T-helper 17 cell (primary cell): ENCODE data around the gene LY86. TPM values are rescaled to one million over a fixed set of nuclear protein-coding genes. Genes with fewer than 3 reads are reported as not detected.

ENCODE experiments used
- ATAC-seq: fragments of 150-1000 bp; cut with Tn5 transposase; 2 replicates; pipeline ENCODE4 v1.10.0; 2021; ENCODE audit warnings: mild to moderate bottlenecking, moderate library complexity
- DNase-seq, 3 donors: peaks; one replicate each; pipeline versions ENCODE4 v3.0.0 to v3.0.0-alpha.2; 2020 to 2021
- H3K9me3 ChIP-seq: one replicate; pipeline ENCODE4 v1.7.0; 2013; ENCODE audit warnings: low read length, mild to moderate bottlenecking; ENCODE audit not compliant: control insufficient read depth, poor library complexity, severe bottlenecking
- H3K27ac Mint-ChIP-seq: one replicate; pipeline ENCODE4 v1.8.0; 2022; ENCODE audit warnings: mild to moderate bottlenecking, moderate library complexity, mixed read lengths
- H3K27me3 Mint-ChIP-seq: one replicate; pipeline ENCODE4 v1.8.0; 2022; ENCODE audit warnings: mixed read lengths
- H3K36me3 Mint-ChIP-seq: one replicate; pipeline ENCODE4 v1.8.0; 2022; ENCODE audit warnings: low read depth, mixed read lengths
- H3K4me1 Mint-ChIP-seq: one replicate; pipeline ENCODE4 v1.8.0; 2022; ENCODE audit warnings: mild to moderate bottlenecking, mixed read lengths
- H3K4me3 Mint-ChIP-seq: one replicate; pipeline ENCODE4 v1.8.0; 2022; ENCODE audit warnings: mild to moderate bottlenecking, moderate library complexity, mixed read lengths
- total RNA-seq, 4 donors: library from RNA in 2 of 4; stranded (reverse) in 2 of 4; gene quantifications; one replicate each; pipeline ENCODE4 v1.2.3 and lab custom pipeline; 2022 to 2026

Gene LY86
- total RNA-seq (1 to 10 TPM in 1 of 2 donors, under 1 TPM in 1; 0.73 to 1.6 TPM), total RNA-seq (lab: John Stamatoyannopoulos, UW) (0 reads per million in 2 donors)

DNA sequence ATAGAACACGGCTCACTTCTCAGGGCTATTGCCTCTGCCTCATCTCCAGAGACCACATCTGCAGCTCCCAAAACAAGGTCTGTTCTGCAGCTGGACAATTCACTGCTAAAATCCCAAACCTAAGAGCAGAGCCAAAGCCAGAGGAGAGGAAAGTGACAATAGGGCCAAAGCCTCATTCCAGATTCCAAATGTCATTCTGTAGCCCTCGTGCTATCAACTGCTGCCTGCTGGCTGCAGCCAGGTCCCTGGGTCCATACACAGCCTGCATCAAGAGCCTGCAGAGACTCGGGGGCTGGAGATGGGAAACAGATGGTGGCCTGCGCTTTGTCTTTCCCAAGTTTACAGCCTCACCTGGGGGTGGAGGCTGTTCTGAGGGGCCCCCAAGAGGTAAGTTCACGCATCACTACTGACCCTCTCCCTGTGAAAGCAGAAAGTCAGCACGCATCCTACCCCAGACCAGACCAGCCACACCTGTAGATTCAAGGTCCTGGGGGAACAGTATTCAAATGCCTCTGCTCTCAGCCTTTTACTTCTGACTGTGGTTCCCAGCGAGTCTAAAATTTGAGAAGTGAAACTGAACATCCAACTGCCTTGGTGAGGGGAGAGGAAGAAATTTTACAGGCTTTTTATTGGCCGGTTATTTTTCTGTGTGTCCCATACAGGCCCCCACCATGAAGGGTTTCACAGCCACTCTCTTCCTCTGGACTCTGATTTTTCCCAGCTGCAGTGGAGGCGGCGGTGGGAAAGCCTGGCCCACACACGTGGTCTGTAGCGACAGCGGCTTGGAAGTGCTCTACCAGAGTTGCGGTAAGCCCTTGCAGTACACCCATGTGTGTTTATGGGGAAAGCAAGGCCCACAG, at the start of gene LY86:
Gene LY86 (plus strand): TSS at position 657 of the 860 bp plus-strand sequence. CDS start 15 bp downstream, at position 672.
- ATAC-seq (peak; percentile 60), DNase-seq (no peak)
- Mint-ChIP-seq H3K36me3 (no peaks in the 10 kb centered on the region), H3K27me3 (peaks cover 15% of the 10 kb centered on the region), H3K4me1 (peaks cover 24% of the 10 kb centered on the region), H3K27ac (no peak within 1 kb of the TSS), H3K4me3 (peak within 1 kb of the TSS; percentile 39)
- H3K9me3 ChIP-seq, result no peaks in the 10 kb centered on the region

DNA sequence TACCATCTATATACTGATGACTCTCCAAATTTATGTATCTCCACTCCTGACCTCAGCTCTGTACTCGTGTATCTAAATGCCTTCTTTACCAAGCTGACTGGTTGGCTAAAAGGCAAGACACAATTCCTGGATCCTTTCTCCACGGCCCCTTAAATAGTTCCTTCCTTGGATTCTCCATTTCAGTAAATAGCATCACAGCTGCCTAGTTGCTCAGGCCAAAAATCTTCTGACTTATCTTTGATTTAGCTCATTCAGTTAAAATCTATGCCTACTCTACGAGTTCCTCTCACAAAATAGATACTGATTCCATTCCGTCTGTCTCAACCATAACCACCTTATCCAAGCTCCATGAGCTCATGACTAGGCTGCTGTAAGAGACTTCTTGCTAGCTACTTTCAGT, 49.5 kb upstream of the LY86 start:
- H3K9me3 ChIP-seq, result no peaks in the 10 kb centered on the region
- peaks cover 2% of the 10 kb centered on the region for H3K36me3 Mint-ChIP-seq
- no peak for DNase-seq
- peaks cover 7% of the 10 kb centered on the region for H3K4me1 Mint-ChIP-seq
- no peak overlapping the region for H3K4me3 Mint-ChIP-seq
- no peak overlapping the region for H3K27ac Mint-ChIP-seq
- peaks cover 53% of the 10 kb centered on the region for H3K27me3 Mint-ChIP-seq
- no peak for ATAC-seq

DNA sequence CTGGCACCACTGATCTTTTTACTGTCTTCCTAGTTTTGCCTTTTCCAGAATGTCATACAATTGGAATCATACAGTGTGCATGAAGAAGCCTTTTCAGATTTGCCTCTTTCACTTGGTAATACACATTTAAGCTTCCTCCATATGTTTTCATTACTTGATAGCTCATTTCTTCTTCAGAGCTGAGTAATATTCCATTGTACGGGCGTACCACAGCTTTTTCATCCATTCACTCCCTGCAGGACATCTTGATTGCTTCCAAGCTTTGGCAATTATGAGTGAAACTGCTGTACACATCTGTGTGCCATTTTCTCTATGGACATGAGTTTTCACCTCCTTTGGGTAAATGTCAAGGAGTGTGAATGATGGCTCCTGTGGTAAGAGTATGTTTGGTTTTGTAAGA, 46.2 kb upstream of the LY86 start:
- Mint-ChIP-seq H3K27me3 (peaks cover 73% of the 10 kb centered on the region), H3K27ac (no peak overlapping the region), H3K4me1 (peaks cover 12% of the 10 kb centered on the region), H3K4me3 (no peak overlapping the region), H3K36me3 (no peaks in the 10 kb centered on the region)
- DNase-seq (no peak), ATAC-seq (no peak)
- H3K9me3 ChIP-seq, result no peaks in the 10 kb centered on the region

DNA sequence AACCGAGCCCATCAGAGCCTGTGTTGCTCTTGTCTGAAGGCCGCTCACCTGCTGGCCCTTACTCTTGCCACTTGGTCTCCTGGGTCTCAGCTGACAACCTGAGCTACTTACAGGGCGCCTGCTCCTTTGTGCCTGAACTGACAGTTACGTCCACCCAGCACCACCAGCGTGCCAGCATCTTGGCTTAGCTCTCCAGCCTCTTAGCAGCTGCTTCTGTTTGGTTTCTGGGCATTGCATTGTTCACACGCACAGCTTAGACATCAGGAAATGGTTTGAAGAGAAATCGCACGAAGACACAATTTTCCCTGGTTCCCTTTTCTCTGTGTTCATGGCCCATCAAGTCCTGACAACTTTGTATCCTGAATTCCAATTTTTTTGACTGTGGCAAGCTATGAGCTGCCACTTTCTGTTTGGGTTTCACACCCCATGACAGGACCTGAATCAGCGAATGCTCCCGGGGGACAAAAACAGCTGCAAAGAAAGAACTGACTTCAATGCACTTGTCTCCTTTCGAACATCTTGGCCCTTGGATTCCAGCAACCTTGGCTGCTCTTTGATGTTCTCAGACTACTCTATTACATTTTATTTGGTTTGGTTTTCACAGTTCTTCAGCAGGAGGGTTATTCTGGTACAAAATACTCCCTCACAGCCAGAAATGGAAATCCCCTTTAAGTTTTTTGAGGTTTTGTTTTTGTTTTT, 45.2 kb upstream of the LY86 start:
- Mint-ChIP-seq H3K4me1 (peaks cover 10% of the 10 kb centered on the region), H3K36me3 (no peaks in the 10 kb centered on the region), H3K4me3 (no peak overlapping the region), H3K27me3 (peaks cover 79% of the 10 kb centered on the region), H3K27ac (no peak overlapping the region)
- no peak for DNase-seq
- no peak for ATAC-seq
- H3K9me3 ChIP-seq, result no peaks in the 10 kb centered on the region

DNA sequence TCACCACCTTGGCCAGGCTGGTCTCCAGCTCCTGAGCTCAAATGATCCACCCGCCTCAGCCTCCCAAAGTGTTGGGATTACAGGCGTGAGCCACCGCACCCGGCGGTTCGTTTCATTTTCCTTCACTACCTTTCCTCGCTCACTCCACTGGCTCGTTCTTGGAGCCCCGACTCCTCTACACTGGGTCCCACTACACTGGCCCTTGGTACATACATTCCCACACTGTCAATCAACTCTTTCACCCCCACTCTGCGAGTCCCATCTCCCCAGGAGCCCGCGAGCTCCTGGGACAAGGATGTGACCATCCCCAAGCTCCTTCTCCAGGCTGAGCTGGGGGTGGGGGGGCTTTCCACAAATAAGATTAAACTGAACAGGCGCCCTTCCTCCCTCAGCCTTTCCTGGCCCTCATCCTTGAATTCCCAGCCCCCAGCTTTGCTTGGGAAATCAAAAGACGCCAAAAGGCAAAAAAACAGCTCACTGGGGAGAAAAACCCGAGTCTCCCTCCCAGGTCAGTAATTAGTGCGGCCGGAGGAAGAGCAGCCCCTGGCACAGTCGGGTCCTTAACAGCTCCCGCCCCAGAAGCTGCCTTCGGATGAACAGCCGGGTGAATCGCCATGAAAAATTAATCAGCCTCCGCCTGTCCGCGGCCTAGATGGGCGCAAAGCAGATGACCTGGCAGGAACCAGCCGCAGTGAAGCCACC, 42.8 kb upstream of the LY86 start:
- ATAC-seq, result no peak
- Mint-ChIP-seq H3K4me1 (peaks cover 7% of the 10 kb centered on the region), H3K36me3 (no peaks in the 10 kb centered on the region), H3K4me3 (peak overlapping the region; percentile 19), H3K27me3 (peaks cover 79% of the 10 kb centered on the region), H3K27ac (no peak overlapping the region)
- DNase-seq, result no peak
- no peaks in the 10 kb centered on the region for H3K9me3 ChIP-seq

DNA sequence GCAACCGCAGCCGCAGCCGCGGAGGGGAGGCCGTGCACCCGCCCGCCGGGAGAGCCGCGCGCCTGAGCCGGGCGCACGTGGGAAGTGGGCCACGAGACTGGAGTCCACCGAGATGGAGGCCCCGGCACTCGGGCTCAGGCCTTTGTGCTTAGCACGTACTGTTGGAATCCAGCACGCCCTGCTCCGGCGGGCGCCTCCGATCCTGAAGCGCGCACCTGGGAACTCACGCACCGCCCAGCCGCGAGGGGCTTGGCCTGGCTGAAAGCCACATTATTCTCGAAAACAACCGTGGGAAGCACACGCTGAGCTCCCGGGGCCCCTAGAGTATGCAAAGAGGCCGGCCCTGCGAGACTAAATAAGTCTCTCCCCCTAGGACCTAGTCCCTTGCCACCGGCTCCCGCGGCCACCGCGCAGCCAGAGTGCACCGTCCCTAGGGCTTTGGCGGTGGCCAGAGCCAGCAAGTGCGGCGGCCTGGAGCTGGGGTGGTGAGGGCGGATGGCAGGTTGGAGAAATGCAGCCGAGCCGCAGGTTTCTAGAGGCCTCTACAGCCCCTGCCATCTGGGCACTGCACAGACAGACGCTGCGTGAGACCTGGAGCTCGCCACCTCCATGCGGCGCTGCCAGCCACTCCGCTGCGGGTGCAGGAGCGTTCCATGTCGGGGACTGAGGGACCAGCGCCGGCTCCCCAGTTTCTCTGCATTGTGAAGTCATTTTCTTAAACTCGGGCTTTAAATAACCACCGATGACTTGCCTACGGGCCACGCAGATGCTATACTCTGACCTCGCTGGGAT, 42.0 kb upstream of the LY86 start:
- no peaks in the 10 kb centered on the region for H3K9me3 ChIP-seq
- no peaks in the 10 kb centered on the region for H3K36me3 Mint-ChIP-seq
- DNase-seq, result peak in 2 of 3 donors; percentile 5 to 12
- H3K27ac Mint-ChIP-seq, result no peak overlapping the region
- peaks cover 74% of the 10 kb centered on the region for H3K27me3 Mint-ChIP-seq
- H3K4me3 Mint-ChIP-seq, result peak overlapping the region; percentile 83
- peaks cover 7% of the 10 kb centered on the region for H3K4me1 Mint-ChIP-seq
- peak; percentile 57 for ATAC-seq

DNA sequence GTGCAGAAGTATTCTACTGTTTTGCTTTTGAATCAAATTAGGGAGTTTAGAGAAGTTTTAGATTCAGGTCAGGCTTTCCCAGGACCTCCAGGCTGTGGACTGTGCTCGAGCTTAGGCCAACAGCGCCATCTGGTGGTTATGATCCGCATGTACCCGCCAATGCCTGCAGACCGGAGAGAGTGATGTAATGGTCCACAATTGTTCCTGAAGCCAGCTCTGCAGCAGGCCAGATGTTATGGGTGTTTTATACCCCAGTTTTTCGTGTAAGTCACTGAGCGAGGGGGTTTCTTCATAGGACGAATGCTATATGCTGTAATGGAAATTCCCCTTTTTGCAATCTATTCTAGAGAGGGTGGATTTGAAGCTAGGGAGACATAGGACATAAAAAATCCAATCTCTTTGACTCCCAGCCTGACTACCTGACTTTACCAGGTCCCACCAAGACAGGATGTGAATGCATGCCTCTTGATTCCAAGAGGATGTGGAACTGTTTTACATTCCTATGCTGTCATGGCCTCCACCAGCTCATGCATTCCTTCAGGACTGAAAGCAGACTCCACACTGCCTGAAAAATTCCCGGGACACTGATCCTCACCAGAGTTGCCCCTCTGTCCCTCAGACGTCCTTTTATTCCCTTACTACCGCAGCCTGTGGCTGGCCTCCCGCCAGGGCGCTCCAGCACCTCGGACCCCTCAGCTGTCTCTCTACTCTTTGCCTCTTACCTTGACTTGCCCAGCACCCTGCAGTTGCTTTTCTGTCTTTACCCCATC, 41.2 kb upstream of the LY86 start:
- peaks cover 7% of the 10 kb centered on the region for H3K4me1 Mint-ChIP-seq
- ATAC-seq (peak; percentile 95), DNase-seq (peak; percentile 44 to 70 (median 49))
- peaks cover 68% of the 10 kb centered on the region for H3K27me3 Mint-ChIP-seq
- H3K9me3 ChIP-seq, result no peaks in the 10 kb centered on the region
- no peaks in the 10 kb centered on the region for H3K36me3 Mint-ChIP-seq
- H3K27ac Mint-ChIP-seq, result peak overlapping the region; percentile 11
- peak overlapping the region; percentile 83 for H3K4me3 Mint-ChIP-seq

DNA sequence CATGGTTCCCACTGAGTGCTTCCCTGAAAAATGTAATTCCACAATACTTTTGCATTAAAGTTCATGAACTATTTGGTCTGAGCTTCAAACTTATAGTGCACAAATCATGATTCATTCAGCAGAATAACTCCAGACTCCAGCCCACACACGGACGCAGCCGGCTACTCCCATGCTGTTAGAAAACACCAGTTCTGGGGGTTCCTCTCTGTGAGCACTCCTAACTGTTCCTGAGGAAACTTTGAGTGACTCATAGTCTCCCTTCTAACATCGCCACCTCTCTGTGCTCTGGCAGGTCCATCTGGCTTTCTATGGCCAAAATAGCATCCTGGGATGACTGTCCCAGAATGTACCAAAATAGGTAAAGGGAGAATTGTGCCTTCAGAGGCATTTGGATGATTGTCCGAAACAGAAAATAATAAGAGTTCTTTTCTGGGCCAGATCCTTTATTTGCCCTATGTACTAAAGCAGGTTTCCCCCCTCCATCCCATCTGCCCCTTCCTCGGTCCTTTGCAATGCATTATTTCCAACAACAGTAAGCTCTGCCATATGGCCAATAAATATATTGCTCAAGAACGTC, 32.3 kb upstream of the LY86 start:
- no peaks in the 10 kb centered on the region for H3K4me1 Mint-ChIP-seq
- H3K27me3 Mint-ChIP-seq, result peaks cover 64% of the 10 kb centered on the region
- DNase-seq (no peak), ATAC-seq (no peak)
- peaks cover 3% of the 10 kb centered on the region for H3K36me3 Mint-ChIP-seq
- H3K9me3 ChIP-seq, result no peaks in the 10 kb centered on the region
- peak overlapping the region; percentile 9 for H3K4me3 Mint-ChIP-seq
- no peak overlapping the region for H3K27ac Mint-ChIP-seq

DNA sequence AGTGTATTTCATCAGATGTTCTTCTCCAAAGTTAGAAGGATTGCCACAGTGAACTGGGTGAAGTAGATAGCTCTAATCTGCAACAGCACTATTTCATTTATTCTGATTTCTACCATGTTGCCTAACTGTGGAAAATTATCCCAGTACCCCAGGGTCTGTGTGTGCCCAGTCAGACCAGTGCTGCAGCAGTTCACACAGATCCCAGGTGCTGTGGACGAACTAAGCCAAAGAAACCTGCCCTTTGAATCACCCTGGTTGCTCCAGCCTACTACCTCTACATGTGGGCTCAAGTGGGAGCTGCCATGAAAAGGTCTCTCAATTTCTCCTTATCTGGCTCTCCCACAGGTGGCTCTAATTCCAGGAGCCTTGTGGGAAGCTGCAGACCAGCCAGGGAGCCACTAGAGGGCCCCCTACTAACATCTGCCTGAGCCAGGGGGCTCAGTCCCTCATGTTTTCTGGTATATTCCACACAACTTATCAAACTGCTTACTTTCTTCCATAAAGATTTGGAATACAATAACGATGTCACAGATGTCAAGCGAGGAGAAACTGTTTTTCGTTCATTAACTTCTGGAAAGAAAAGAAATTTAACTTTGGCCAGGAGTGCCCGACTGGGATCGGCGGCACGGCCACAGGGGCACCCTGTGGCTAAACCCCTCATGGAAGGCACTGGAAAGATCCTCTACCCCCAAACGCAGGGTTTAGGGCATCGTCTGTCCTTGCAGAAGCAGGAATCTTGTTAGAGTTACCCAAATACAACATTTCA, 31.6 kb upstream of the LY86 start:
- ATAC-seq, result peak; percentile 57
- no peaks in the 10 kb centered on the region for H3K9me3 ChIP-seq
- H3K27ac Mint-ChIP-seq, result no peak overlapping the region
- peaks cover 4% of the 10 kb centered on the region for H3K36me3 Mint-ChIP-seq
- DNase-seq, result no peak
- no peaks in the 10 kb centered on the region for H3K4me1 Mint-ChIP-seq
- no peak overlapping the region for H3K4me3 Mint-ChIP-seq
- H3K27me3 Mint-ChIP-seq, result peaks cover 65% of the 10 kb centered on the region

DNA sequence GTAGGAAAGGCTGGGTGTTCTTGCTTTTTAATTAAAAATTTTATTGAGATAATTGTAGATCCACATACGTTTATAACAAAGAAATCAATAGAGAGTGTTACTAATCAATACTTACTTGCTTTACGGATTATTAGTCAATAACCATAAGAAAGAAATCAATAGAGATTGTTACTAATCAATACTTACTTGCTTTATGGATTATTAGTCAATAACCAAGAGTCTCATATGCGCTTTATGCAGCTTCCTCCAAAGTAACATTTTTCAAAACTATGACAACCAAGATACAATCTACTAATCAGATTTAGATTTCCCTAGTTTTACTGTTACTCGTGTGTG, 31.0 kb upstream of the LY86 start:
- Mint-ChIP-seq H3K27me3 (peaks cover 66% of the 10 kb centered on the region), H3K4me3 (no peak overlapping the region), H3K27ac (no peak overlapping the region), H3K4me1 (no peaks in the 10 kb centered on the region), H3K36me3 (peaks cover 5% of the 10 kb centered on the region)
- no peak for ATAC-seq
- H3K9me3 ChIP-seq, result no peaks in the 10 kb centered on the region
- no peak for DNase-seq

DNA sequence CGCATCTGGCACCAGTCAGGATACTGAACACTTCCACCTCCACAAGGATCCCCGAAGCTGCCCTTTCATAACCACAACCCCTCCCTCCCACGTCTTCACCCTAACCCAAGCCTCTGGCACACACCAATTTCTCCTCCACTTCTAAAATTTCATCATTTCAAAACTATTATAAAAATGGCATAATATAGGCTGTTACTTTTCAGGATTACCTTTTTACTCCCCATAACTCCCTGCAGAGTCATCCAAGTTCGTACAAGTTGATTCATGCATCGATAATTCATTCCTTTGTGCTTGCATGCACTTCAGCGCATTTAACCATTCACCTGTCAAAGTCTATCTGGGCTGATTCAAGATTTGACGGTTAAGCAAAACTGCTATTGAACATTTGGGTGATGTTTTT, 30.6 kb upstream of the LY86 start:
- Mint-ChIP-seq H3K4me3 (no peak overlapping the region), H3K4me1 (no peaks in the 10 kb centered on the region), H3K36me3 (peaks cover 5% of the 10 kb centered on the region), H3K27ac (no peak overlapping the region), H3K27me3 (peaks cover 66% of the 10 kb centered on the region)
- H3K9me3 ChIP-seq, result no peaks in the 10 kb centered on the region
- DNase-seq, result no peak
- ATAC-seq, result no peak
